Measurements from ENCODE around the gene LRRC37A3.
A peak's percentile ranks its signal among the peaks of the same experiment; 100 is the strongest.
"Not testable (repeated sequence)": the region's sequence is repeated elsewhere in the genome, so short reads cannot be mapped to it uniquely, and the experiment has no call there.

LRRC37A3 gene

DNA sequence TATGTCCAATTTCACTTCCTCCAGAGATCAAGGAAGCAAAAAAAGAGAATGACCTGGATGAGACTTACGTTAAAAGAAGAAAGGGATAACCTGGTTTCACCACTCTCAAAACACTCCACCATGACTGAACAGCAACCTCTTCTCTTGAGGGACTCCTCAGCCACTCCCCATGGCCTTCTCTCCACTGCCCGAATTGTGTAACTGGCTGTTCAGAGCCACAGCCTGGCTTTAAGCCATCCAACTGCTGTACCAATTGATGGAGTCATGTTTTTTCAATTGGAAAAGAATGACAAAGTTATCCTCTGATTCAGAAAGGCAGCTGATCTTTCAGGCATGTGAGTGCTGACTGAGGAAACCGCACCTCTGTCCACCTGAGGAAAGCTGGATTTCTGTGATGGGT, 85.2 kb downstream of the LRRC37A3 start:
- peak in 2 of 14 donors; percentile 16 to 21 for DNase-seq

DNA sequence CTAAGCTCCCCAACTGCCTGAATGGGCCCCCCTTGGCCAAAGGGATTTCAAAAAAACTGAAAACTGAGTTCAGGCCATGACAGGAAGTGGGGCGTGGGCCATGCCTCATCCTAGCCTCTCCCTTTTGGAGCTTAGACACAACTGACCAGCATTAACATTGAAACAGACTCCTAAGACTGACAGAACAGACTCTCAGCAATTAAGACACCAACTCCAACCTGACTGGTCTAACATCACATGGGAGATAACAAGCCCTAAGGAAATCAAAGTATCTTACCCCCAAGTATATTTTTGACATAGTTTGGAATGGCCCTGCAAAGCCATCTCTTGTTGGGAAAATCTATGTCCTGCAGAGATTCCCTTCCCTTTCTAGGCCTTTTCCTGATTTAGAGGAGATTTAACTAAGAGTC, 88.6 kb downstream of the LRRC37A3 start:
- DNase-seq = not testable (repeated sequence)

DNA sequence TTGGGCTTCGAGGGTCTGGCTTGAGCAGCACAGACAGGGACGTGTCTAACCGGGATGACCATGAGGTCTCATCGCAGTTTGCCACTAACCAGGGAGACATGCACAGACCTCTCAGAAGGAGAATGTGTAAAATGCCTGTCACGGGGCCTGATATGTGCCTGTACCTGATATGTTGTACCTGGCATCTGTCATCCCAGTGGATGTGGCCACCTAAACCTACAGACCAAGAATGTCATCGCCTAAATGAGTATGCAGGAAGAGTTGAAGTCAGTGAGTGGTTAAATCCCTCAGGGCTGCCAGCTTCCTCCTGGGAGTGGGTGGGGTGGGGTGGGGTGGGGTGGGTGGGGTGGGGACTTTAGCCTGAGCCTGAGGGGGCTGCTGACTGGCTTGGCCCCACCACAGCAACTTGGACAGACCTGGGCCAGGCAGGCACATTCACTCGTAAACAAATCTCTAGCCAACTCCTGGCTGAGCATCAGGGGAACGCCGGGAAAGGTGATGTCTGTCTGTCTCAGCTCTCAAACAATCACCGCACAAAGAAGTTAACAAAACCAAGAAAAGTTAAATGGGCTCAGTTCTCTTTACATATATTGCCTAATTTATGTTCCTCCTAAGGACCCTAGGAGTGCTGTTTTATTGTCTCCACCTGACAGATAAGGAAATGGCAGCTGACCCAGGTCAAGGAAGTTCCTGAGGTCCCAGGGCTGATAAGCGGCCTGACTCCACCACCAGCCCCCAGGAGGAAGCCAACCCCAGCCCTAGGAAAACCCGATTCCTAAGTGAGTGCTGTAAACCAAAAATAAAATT, 89.3 kb downstream of the LRRC37A3 start:
- DNase-seq = not testable (repeated sequence)

DNA sequence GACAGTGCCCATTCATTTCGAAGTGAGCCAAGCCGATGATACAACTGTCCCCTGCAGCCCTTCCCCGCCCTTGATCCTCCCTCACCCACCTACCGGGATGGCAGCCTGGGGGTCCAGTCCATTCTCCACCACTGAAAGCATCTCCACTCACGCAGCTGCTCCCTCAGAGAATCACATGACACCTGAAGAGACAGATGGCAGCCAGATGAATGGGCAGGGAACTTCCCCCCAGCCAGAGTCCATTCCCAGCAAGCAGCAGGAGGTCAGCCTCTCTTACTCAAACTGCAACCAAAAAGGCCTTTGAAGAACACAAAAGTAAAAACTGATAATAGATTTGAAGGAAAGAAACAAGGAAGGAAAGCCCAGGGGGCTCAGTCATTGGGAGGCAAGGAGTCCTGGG, 90.2 kb downstream of the LRRC37A3 start:
- not testable (repeated sequence) for DNase-seq

DNA sequence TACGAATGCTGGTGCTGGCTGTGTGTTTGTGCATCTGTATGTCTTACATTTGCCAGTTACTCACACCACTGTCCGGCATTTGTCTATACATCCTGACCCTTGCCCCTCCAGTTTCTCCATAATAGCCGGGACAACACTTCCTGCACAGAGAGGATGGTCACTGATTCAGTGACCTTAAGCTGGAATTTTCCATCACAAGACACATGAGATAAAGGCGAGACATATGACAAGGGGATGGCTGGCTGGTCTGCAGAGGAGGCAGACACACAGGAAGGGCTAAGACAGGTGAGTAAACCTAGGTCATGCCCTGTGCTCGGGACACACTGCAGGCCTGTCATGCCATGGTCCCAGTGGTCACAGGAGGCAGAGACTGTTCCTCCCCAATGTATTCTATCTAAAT, 100.4 kb downstream of the LRRC37A3 start:
- DNase-seq = not testable (repeated sequence)

DNA sequence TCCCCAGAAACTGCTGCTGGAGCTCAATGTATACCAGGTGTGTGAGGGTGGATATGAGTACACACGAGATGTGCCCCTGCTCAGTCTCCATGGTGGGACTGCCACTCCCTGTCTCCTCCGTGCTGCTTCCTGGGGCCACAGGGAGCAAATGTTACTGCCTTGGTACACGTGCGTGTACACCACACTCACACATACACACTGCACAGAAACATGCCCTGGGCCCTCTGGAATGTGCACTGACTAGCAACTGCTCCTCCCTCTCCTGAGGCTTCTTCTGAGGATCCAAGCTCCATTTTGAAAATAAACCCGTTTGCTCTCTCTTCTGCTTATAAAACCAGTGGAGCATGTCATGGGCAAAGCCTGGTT, 103.5 kb downstream of the LRRC37A3 start:
- not testable (repeated sequence) for DNase-seq

DNA sequence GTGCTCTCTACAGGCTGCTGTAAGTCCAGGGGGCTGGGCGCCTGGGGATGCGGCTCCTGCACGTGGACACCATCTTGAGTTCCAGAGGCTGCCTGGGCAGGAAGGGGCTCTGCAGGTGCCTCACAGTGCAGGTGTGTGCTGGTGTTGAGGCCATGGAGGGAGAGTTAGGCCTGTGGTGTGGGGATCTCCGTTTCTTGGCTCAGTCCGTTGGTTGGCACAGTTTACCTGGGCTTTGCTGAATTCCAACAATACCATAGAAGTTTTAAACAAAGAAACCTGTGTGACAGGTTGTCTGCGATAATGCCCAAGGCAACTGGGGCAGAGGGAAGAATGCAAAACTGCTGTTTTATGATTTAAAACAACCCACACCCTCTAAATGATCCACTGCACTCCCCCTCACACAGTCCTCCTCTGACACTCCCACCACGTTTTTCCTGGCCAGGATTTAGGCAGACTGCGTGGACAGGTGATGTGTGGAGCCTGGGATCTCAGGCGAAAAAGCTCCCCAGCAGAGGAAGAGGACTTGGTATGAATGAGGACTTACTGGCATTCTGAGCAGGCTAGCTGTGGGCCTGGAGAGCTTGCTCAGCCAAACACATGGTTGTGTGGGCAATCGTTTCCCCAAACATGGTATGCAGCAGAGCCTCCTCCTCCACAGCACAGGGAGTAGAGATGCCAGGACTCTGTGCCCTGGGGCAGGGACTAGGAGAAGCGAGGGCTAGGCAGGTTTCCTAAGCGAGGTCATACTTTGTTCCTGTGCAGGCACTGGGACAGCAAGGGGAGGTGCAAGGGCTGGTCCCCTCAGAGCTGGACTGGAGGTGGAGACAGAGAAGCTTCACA, 104.1 kb downstream of the LRRC37A3 start:
- DNase-seq = not testable (repeated sequence)

DNA sequence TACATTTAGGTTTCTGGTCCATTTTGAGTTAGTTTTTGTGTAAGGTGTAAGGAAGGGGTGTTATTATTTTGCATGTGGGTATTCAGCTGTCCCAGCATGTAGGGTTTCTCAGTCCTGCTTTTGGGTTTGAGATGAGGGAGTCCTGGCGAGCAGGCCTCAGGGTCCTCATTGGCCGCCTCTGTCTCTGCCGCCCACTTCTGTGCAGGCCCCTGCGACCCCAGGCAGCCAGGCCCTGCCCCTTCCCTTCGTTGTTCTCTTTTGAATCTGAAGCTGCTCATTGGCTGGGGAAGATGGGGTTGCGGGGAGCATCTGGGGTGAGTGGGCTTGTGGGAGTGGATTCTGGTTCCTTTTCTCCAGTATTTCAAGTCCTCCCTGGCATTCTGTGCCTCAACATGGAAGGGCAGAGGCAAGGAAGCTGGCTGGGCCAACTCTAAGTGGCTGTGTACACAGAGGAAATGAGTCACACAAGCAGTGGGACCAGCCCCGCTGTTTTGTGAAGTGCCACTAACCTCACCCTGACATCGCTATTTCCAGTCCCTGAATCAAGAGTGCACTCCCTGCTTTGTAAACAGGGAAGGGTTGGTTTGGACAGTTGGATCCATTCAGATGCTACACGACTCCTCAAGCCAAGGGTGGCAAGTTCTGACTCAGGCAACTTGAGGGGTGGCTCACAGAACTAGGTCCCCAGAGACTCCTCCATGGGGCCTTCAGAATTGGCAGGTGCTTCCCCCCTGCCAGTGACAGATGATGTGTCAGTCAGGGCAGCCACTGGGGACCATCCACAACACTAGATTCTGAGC, 110.9 kb downstream of the LRRC37A3 start:
- DNase-seq = not testable (repeated sequence)

All from C1 segment of cervical spinal cord (tissue), 14 donors.